GM12878 (cell line): ENCODE measurements around the gene CFAP57. TPM values are rescaled to one million over a fixed set of nuclear protein-coding genes. Genes with fewer than 3 reads are reported as not detected.

Source experiments
- EP300 ChIP-seq, 2 experiments: fragments of 150-350 bp in 1 of 2; IDR thresholded peaks; 2 replicates each; pipeline ENCODE4 v1.6.1; 2011 to 2012; ENCODE audit warnings: low read depth in 2 of 2, low read length in 2 of 2, borderline replicate concordance in 1 of 2, improper control_type of control experiment in 1 of 2, inconsistent platforms in 1 of 2; ENCODE audit not compliant: control insufficient read depth in 1 of 2
- JUND ChIP-seq: IDR thresholded peaks from 2 replicates; pipeline ENCODE4 v1.6.1; 2012; ENCODE audit warnings: low read depth, mild to moderate bottlenecking, low read length, improper control_type of control experiment, moderate library complexity
- RCOR1 ChIP-seq: conservative IDR thresholded peaks from 2 replicates; pipeline ENCODE4 v1.6.1; 2012; ENCODE audit warnings: low read depth, low read length, improper control_type of control experiment
- polyA plus RNA-seq, 11 experiments: library from polyadenylated mRNA; depleted of rRNA in 4 of 11; unstranded in 6 of 11; stranded (reverse) in 5 of 11; fragments of >200 nt; fragmentation: Nextera tagmentation in 4 of 11; fragmentation: Illumina TruSeq in 1 of 11; extraction: Ambion mirVana in 4 of 11; extraction: Trizol in 1 of 11; gene quantifications; 1 replicate in 1 of 11; 2 replicates in 10 of 11; pipeline versions ENCODE4 v1.2.1 to v1.2.3, GENCODE V29; 2011 to 2016; ENCODE audit warnings: inconsistent platforms in 2 of 11, missing spikeins in 2 of 11, low read depth in 1 of 11
- total RNA-seq, 4 experiments: library from RNA; depleted of rRNA in 3 of 4; stranded (reverse); fragments of >200 nt in 3 of 4; fragmentation: Illumina TruSeq in 1 of 4; extraction: Trizol in 1 of 4; gene quantifications; 2 replicates each; pipeline versions ENCODE4 v1.2.1 to v1.2.3, GENCODE V29; 2013 to 2021
- TF ChIP-seq, protein P1 (sequence below): fragments of 450-650 bp; IDR thresholded peaks from 2 replicates; pipeline ENCODE4 v1.6.1; 2016; ENCODE audit warnings: mild to moderate bottlenecking, moderate library complexity, borderline replicate concordance
- TF ChIP-seq, protein P2 (sequence below): fragments of 450-650 bp; IDR thresholded peaks from 2 replicates; pipeline ENCODE4 v1.6.1; 2017; ENCODE audit warnings: low read depth, mild to moderate bottlenecking, moderate library complexity

The CFAP57 gene
- total and polyA plus RNA-seq, 10 of the 15 experiments (the other 5 are each of a cell fraction or from before 2014, with no cell fraction given) = 0.45 to 4.8 (median 1.3) TPM

DNA sequence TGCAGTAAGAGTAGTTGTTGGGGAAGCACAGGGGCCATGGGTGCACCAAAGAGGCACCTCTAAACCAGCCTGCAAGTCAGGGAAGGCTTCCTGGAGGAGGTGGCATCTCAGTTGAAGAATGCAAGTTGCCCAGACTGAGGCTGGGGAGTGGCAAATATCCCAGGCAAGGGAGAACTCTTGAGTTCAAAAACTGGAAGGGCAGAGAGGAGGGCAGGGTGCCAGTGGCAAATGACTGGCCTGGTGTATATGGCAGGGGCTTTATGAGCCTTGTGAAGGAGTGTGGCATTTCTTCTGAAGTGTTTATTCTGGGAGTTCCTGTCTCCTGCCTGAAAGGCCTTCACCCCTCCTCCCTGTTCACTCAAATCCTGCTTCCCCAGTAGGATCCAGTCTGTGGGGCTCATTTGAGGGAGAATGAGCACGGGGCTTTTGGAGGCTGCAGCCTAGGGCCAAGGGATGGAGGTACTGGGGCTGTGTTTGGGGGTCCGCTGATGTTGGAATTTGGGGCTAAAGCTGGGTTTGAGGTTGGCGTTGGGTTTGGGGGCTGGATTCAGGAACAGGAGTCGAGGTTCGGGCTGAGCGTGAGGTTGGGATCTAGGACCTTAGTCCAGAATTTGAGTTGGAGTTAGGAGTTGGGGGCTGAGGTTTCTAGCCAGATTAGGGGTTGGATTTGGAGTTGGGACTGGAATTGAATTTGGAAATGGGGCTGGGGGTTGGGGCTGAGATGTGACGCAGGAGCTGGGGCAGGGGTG lies 97.7 kb downstream of the CFAP57 start, which contains the start of gene TMEM125 (continued):
- TF ChIP-seq, protein P1, sequence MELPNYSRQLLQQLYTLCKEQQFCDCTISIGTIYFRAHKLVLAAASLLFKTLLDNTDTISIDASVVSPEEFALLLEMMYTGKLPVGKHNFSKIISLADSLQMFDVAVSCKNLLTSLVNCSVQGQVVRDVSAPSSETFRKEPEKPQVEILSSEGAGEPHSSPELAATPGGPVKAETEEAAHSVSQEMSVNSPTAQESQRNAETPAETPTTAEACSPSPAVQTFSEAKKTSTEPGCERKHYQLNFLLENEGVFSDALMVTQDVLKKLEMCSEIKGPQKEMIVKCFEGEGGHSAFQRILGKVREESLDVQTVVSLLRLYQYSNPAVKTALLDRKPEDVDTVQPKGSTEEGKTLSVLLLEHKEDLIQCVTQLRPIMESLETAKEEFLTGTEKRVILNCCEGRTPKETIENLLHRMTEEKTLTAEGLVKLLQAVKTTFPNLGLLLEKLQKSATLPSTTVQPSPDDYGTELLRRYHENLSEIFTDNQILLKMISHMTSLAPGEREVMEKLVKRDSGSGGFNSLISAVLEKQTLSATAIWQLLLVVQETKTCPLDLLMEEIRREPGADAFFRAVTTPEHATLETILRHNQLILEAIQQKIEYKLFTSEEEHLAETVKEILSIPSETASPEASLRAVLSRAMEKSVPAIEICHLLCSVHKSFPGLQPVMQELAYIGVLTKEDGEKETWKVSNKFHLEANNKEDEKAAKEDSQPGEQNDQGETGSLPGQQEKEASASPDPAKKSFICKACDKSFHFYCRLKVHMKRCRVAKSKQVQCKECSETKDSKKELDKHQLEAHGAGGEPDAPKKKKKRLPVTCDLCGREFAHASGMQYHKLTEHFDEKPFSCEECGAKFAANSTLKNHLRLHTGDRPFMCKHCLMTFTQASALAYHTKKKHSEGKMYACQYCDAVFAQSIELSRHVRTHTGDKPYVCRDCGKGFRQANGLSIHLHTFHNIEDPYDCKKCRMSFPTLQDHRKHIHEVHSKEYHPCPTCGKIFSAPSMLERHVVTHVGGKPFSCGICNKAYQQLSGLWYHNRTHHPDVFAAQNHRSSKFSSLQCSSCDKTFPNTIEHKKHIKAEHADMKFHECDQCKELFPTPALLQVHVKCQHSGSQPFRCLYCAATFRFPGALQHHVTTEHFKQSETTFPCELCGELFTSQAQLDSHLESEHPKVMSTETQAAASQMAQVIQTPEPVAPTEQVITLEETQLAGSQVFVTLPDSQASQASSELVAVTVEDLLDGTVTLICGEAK = no peak
- TF ChIP-seq EP300 (IDR thresholded peaks at IDR 0.05; ENCODE audit: borderline replicate concordance in 1 of 2, control insufficient read depth in 1 of 2, low read depth in 2 of 2, low read length in 2 of 2) (no peak), JUND (no peak), RCOR1 (no peak)
- TF ChIP-seq, protein P2, sequence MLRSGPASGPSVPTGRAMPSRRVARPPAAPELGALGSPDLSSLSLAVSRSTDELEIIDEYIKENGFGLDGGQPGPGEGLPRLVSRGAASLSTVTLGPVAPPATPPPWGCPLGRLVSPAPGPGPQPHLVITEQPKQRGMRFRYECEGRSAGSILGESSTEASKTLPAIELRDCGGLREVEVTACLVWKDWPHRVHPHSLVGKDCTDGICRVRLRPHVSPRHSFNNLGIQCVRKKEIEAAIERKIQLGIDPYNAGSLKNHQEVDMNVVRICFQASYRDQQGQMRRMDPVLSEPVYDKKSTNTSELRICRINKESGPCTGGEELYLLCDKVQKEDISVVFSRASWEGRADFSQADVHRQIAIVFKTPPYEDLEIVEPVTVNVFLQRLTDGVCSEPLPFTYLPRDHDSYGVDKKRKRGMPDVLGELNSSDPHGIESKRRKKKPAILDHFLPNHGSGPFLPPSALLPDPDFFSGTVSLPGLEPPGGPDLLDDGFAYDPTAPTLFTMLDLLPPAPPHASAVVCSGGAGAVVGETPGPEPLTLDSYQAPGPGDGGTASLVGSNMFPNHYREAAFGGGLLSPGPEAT = no peak
